Measurements from ENCODE around the gene ZNF207. TPM values are rescaled to one million over a fixed set of nuclear protein-coding genes. Genes with fewer than 3 reads are reported as not detected.
"Not testable (repeated sequence)": the region's sequence is repeated elsewhere in the genome, so short reads cannot be mapped to it uniquely, and the experiment has no call there.

ZNF207 gene
- total and polyA plus RNA-seq, 7 donors: 60.9 to 136 (median 75.2) TPM

DNA sequence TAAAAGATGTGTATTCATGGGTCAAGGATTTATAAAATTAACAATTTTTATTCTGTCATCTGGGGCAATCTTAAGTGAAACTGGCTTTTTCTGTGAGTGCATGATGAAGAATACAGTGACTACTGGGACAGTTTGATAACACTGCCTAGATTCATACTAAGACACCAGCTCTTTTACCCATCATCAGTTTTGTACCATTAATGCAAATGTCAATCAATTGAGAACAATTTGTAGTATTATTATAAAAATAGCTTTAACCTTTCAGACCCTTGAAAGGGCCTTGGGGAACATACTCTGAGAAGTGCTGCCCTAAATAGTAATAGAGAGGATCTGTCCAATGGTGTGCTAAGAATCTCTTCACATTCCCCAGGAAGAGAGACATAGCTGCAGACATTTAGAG lies 49.0 kb downstream of the ZNF207 start:
- intact Hi-C loops (cut with DNase I): no loop called here
- peaks cover 0 to 12% of the 10 kb centered on the region in 2 donors for H3K36me3 ChIP-seq (ENCODE audit: insufficient read depth in 1 of 2, low read depth in 1 of 2)
- H3K9me3 ChIP-seq: no peaks in the 10 kb centered on the region
- no peak for ATAC-seq
- DNase-seq: no peak
- H3K4me1 ChIP-seq: no peaks in the 10 kb centered on the region
- TF ChIP-seq, protein P1, sequence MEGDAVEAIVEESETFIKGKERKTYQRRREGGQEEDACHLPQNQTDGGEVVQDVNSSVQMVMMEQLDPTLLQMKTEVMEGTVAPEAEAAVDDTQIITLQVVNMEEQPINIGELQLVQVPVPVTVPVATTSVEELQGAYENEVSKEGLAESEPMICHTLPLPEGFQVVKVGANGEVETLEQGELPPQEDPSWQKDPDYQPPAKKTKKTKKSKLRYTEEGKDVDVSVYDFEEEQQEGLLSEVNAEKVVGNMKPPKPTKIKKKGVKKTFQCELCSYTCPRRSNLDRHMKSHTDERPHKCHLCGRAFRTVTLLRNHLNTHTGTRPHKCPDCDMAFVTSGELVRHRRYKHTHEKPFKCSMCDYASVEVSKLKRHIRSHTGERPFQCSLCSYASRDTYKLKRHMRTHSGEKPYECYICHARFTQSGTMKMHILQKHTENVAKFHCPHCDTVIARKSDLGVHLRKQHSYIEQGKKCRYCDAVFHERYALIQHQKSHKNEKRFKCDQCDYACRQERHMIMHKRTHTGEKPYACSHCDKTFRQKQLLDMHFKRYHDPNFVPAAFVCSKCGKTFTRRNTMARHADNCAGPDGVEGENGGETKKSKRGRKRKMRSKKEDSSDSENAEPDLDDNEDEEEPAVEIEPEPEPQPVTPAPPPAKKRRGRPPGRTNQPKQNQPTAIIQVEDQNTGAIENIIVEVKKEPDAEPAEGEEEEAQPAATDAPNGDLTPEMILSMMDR (IDR thresholded peaks at IDR 0.05): no peak
- H3K4me3 ChIP-seq: no peak overlapping the region
- H3K27ac ChIP-seq: no peak overlapping the region
- no peaks in the 10 kb centered on the region for H3K27me3 ChIP-seq (ENCODE audit: insufficient read depth in 3 of 3, low read length in 2 of 3)

DNA sequence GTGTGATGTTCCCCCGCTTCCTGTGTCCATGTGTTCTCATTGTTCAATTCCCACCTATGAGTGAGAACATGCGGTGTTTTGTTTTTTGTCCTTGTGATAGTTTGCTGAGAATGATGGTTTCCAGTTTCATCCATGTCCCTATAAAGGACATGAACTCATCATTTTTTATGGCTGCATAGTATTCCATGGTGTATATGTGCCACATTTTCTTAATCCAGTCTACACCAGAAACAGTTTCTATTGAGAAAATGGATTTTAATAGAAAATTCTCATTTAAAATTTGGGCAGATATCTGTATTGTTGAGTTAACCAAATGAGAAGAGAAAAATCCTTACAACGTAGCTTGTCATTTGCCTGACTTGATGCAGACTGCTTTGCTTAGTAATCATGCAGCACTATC lies 60.1 kb downstream of the ZNF207 start:
- H3K27ac ChIP-seq; DNase-seq; H3K4me1 ChIP-seq; H3K9me3 ChIP-seq; H3K4me3 ChIP-seq; ATAC-seq; H3K27me3 ChIP-seq (ENCODE audit: insufficient read depth in 3 of 3, low read length in 2 of 3); intact Hi-C loops (cut with DNase I): not testable (repeated sequence)
- H3K36me3 ChIP-seq (ENCODE audit: insufficient read depth in 1 of 2, low read depth in 1 of 2): peaks cover 0 to 64% of the 10 kb centered on the region in 2 donors
- 97 to 100% (median 100%) methylated on average over 3 of the region's 3 CpGs for WGBS, 3 donors

DNA sequence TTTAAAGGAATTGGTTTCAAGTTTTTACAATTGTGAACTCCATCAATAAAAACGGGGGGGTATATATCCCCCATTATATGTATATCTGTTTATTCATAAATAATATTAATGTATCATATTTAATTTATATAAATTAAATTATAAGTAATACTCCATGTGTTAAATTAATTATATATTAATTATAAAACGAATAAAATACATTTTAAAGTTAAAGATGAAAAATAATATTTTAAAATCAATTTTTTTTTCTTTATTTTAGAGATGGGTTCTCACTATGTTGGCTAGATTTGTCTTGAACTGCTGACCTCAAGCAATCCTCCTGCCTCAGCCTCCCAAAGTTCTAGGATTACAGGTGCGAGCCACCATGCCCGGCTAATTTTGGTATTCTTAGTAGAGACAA lies 76.9 kb downstream of the ZNF207 start:
- H3K27me3 ChIP-seq (ENCODE audit: insufficient read depth in 3 of 3, low read length in 2 of 3): no peaks in the 10 kb centered on the region
- no peaks in the 10 kb centered on the region for H3K9me3 ChIP-seq
- ATAC-seq: no peak
- TF ChIP-seq, protein P1 (IDR thresholded peaks at IDR 0.05): no peak
- no peak for DNase-seq
- H3K4me3 ChIP-seq: no peak overlapping the region
- no peak overlapping the region for H3K27ac ChIP-seq
- no peaks in the 10 kb centered on the region for H3K4me1 ChIP-seq
- intact Hi-C loops (cut with DNase I): no loop called here
- 76 to 78% (median 78%) methylated on average over 4 of the region's 4 CpGs for WGBS, 3 donors
- peaks cover 8 to 11% of the 10 kb centered on the region in 2 donors for H3K36me3 ChIP-seq (ENCODE audit: insufficient read depth in 1 of 2, low read depth in 1 of 2)

DNA sequence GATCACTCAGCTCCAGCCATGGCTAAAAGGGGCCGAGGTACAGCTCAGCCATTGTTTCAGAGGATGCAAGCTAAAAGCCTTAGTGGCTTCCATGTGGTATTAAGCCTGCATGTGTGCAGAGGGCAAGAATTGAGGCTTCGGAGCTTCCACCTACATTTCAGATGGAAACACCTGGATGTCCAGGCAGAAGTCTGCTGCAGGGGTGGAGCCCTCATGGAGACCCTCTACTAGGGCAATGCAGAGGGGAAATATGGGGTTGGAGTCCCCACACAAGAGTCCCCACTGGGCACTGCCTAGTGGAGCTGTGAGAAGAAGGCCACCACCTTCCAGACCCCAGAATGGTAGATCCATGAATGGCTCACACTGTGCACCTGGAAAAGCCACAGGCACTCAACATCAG lies 79.6 kb downstream of the ZNF207 start:
- ATAC-seq (no peak), DNase-seq (no peak)
- Histone ChIP-seq H3K9me3 (no peaks in the 10 kb centered on the region), H3K27ac (no peak overlapping the region), H3K27me3 (ENCODE audit: insufficient read depth in 3 of 3, low read length in 2 of 3) (no peaks in the 10 kb centered on the region), H3K4me1 (no peaks in the 10 kb centered on the region), H3K4me3 (no peak overlapping the region), H3K36me3 (ENCODE audit: insufficient read depth in 1 of 2, low read depth in 1 of 2) (peaks cover 8 to 13% of the 10 kb centered on the region in 2 donors)
- 84 to 94% (median 85%) methylated on average over 2 of the region's 2 CpGs for WGBS, 3 donors
- TF ChIP-seq, protein P1 (IDR thresholded peaks at IDR 0.05): no peak
- intact Hi-C loops (cut with DNase I): no loop called here

Other genes starting within 250 kb of the ZNF207 start
- gene RHOT1, start 207.7 kb upstream of the ZNF207 start, total RNA-seq: 10 to 100 TPM; 22.9 to 41.0 (median 35.1) TPM
- 10 to 100 TPM; 26.4 to 32.0 (median 30.1) TPM for gene RHOT1, start 207.7 kb upstream of the ZNF207 start, polyA plus RNA-seq
- under 1 TPM; 0.04 to 0.19 (median 0.12) TPM for gene RHBDL3, start 84.3 kb upstream of the ZNF207 start, total RNA-seq
- gene RHBDL3, start 84.3 kb upstream of the ZNF207 start, polyA plus RNA-seq: under 1 TPM in 2 of 3 donors, not detected in 1; 0.06 to 0.12 TPM
- 10 to 100 TPM in 3 of 4 donors, 1 to 10 TPM in 1; 8.9 to 16.1 (median 13.6) TPM for gene C17orf75, start 8.0 kb upstream of the ZNF207 start, total RNA-seq
- gene C17orf75, start 8.0 kb upstream of the ZNF207 start, polyA plus RNA-seq: 10 to 100 TPM in 2 of 3 donors, 1 to 10 TPM in 1; 6.1 to 17.8 (median 15.2) TPM
- 100 to 1,000 TPM; 118 to 280 (median 207) TPM for gene PSMD11, start 94.4 kb downstream of the ZNF207 start, total RNA-seq
- gene PSMD11, start 94.4 kb downstream of the ZNF207 start, polyA plus RNA-seq: 100 to 1,000 TPM; 152 to 326 (median 198) TPM
- 1 to 10 TPM; 1.2 to 5.2 (median 2.5) TPM for gene CDK5R1, start 136.8 kb downstream of the ZNF207 start, total RNA-seq
- 1 to 10 TPM in 2 of 3 donors, under 1 TPM in 1; 0.44 to 2.1 (median 1.1) TPM for gene CDK5R1, start 136.8 kb downstream of the ZNF207 start, polyA plus RNA-seq

Measured in psoas muscle (tissue), 8 donors.